LNCAP (cell line): ENCODE measurements around the gene EPHB3.

Experiments used
- TF ChIP-seq, protein P1 (sequence below): fragments of 450-650 bp; IDR thresholded peaks from 2 replicates; pipeline ENCODE4 v1.5.1; 2017; ENCODE audit warnings: mild to moderate bottlenecking

Gene EPHB3

GRCh38 chr3:184553385-184553784, 8.2 kb upstream of the EPHB3 start:
- TF ChIP-seq, protein P1, sequence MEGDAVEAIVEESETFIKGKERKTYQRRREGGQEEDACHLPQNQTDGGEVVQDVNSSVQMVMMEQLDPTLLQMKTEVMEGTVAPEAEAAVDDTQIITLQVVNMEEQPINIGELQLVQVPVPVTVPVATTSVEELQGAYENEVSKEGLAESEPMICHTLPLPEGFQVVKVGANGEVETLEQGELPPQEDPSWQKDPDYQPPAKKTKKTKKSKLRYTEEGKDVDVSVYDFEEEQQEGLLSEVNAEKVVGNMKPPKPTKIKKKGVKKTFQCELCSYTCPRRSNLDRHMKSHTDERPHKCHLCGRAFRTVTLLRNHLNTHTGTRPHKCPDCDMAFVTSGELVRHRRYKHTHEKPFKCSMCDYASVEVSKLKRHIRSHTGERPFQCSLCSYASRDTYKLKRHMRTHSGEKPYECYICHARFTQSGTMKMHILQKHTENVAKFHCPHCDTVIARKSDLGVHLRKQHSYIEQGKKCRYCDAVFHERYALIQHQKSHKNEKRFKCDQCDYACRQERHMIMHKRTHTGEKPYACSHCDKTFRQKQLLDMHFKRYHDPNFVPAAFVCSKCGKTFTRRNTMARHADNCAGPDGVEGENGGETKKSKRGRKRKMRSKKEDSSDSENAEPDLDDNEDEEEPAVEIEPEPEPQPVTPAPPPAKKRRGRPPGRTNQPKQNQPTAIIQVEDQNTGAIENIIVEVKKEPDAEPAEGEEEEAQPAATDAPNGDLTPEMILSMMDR = no peak

DNA sequence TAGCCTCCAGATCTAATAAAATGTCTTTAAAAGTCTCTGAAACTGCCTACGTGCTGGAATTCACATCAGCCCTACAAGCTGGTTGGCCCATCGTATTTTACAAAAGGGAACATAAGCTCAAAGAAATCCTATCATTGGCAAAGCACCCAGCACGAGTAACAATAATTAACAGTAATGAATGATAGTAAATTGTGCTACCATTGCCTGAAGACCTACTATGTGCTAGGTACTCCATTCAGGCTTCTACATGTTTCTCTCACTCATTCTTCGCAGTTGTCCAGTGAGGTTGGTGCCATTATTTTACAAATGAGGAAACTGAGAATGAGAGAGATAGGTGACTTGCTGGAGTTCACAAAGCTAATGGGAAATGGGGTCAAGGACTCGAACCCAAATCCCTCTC, 7.1 kb upstream of the EPHB3 start:
- TF ChIP-seq, protein P1 = no peak

DNA sequence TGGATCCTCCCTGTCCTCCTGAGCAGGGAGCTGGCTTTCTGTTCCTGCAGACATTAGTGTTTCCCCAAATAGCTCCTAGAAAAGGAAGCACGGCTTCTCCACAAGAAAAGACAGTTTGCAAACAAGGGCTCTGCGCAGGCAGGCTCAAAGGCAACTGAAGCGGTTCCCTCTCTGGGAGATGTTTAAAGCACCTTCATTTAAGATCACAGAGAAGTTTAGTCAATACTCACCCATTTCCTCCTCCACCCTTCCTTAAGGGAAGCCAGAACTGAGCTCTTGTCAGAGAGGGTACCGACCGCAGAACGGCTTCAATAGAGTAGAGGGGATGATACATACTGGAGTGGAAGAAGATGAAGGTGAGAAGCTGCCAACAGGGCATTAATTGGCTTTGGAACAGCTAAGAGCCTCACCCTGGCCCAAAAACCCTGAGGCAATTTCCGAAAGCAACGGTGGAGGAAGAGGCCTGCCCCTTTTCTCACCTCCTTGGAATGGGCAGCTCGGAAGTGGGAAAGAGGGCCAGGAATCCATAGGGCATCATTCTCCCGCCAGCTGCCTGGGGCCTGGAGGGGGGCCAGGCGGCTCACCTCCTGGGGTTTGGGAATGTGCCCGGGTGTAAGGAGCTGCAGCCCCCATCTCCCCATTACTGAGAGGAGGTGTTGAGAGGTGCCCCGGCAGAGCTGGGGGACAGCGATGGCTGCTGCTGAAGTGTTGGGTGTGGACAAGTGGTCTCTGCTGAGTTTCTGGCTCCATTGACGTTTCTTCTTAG, 4.8 kb upstream of the EPHB3 start:
- TF ChIP-seq, protein P1 = no peak

DNA sequence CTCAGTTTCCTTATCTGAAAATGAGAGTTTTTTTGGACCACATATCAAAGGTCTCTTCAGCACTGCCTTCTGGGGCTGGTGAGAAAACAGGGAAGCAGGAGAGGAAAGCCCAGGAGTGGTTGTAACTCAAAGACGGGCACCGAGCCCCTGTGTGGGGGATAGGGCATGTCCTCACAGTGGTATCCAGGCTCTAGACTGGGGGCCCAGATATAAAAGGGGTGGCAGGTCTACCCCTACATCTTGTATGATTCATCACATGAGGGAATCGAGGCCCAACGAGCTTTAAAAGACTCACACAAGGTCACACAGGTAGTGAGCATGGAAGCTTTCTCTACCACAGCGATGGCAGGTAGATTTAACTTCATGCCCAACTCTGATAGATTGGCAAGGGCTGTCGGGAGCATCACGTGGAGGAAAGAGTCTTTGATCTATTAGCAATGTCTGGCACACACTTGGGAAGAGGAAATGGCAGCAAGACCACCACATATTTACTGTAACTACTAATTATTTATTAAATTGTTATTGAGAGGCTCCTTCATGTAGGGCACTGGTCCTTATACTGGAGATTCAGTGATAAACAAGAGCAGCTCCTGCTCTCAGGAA, 4.1 kb upstream of the EPHB3 start:
- TF ChIP-seq, protein P1 = no peak

DNA sequence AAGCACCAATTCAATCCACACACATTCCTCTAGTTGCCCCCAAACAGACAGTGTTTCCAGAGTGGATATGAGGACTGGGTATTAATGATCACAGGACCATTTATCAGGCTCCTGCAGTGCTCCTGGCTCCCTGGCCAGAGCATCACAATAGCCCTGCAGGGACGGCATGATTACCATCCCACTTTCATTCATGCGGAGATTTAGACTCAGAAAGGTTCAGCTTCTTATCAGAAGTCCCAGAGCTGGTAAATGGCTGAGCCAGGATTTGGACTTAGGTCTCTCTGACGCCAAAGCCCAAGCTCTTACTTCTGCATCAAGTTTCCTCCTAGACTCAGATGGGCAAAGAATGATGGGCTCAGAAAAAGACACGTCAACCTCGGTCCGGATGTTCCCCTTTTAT, 2.9 kb upstream of the EPHB3 start:
- TF ChIP-seq, protein P1 = no peak

- TF ChIP-seq, protein P1 = no peak
These were observed 2.2 kb upstream of the EPHB3 start for GRCh38 chr3:184559336-184559735.

GRCh38 chr3:184560531-184560930, 1.1 kb upstream of the EPHB3 start:
- TF ChIP-seq, protein P1 = no peak
